H1 (cell line): ENCODE data around the gene AZI2. TPM values are rescaled to one million over a fixed set of nuclear protein-coding genes. Genes with fewer than 3 reads are reported as not detected.

Source experiments
- ATF3 ChIP-seq: IDR thresholded peaks from 2 replicates; pipeline ENCODE4 v1.6.1; 2011; ENCODE audit warnings: low read depth, mild to moderate bottlenecking, low read length; ENCODE audit not compliant: insufficient read depth
- CBX8 ChIP-seq: fragments of 300-800, 300-1000 bp; sonication (generic); IDR thresholded peaks from 2 replicates; pipeline ENCODE4 v1.7.1; 2016; ENCODE audit warnings: low read depth, low read length, borderline replicate concordance
- CHD1 ChIP-seq: IDR thresholded peaks from 2 replicates; pipeline ENCODE4 v1.6.1; 2012; ENCODE audit warnings: low read depth, low read length, improper control_type of control experiment
- E2F6 ChIP-seq: IDR thresholded peaks from 2 replicates; pipeline ENCODE4 v1.6.1; 2012; ENCODE audit warnings: inconsistent platforms
- EZH2 ChIP-seq: fragments of 200-600 bp; sonication (generic); IDR thresholded peaks from 2 replicates; pipeline ENCODE4 v1.7.1; 2012; ENCODE audit warnings: low read depth, mild to moderate bottlenecking, moderate library complexity, low read length, inconsistent platforms; ENCODE audit not compliant: severe bottlenecking
- JUN ChIP-seq: IDR thresholded peaks from 2 replicates; pipeline ENCODE4 v1.6.1; 2011; ENCODE audit warnings: low read depth, mild to moderate bottlenecking, improper control_type of control experiment, low read length
- KDM5A ChIP-seq: fragments of 200-600 bp; IDR thresholded peaks from 2 replicates; pipeline ENCODE4 v1.7.1; 2012; ENCODE audit warnings: mild to moderate bottlenecking, low read length, inconsistent platforms, mixed read lengths
- RFX5 ChIP-seq: IDR thresholded peaks from 2 replicates; pipeline ENCODE4 v1.6.1; 2011; ENCODE audit warnings: low read depth, low read length, improper control_type of control experiment, borderline replicate concordance
- SP2 ChIP-seq: IDR thresholded peaks from 2 replicates; pipeline ENCODE4 v1.6.1; 2012; ENCODE audit warnings: mild to moderate bottlenecking, low read length, inconsistent platforms
- ZNF274 ChIP-seq: IDR thresholded peaks from 2 replicates; pipeline ENCODE4 v1.7.0; 2012; ENCODE audit warnings: low read length, borderline replicate concordance; ENCODE audit errors: extremely low read depth
- polyA plus RNA-seq, 7 experiments: library from polyadenylated mRNA; depleted of rRNA in 3 of 7; stranded (reverse) in 5 of 7; unstranded in 2 of 7; fragments of >200 nt in 5 of 7; fragments of 200-250 nt in 2 of 7; gene quantifications; 1 replicate in 5 of 7; 2 replicates in 1 of 7; 4 replicates in 1 of 7; pipeline versions ENCODE4 v1.2.1 to v1.2.3, GENCODE V29; 2011 to 2013; ENCODE audit warnings: missing spikeins in 2 of 7, mixed read lengths in 2 of 7
- total RNA-seq: library from RNA; stranded (reverse); fragmentation: NEBNext Ultra II Directional; extraction: Animal tissue kit (Norgen Biotek cat#: 25700); gene quantifications from 2 replicates; pipeline ENCODE4 v1.2.1, GENCODE V29; 2021
- TF ChIP-seq, protein P1 (sequence below): fragments of 300-600 bp; sonication (generic); IDR thresholded peaks from 2 replicates; pipeline ENCODE4 v1.7.1; 2012; ENCODE audit warnings: low read length, moderate library complexity, mild to moderate bottlenecking, inconsistent platforms; ENCODE audit not compliant: insufficient replicate concordance

Gene AZI2
- total and polyA plus RNA-seq, 2 of the 8 experiments (the other 6 are each of a cell fraction or from before 2014, with no cell fraction given): 17.4 to 39.2 TPM

- TF ChIP-seq, protein P1, sequence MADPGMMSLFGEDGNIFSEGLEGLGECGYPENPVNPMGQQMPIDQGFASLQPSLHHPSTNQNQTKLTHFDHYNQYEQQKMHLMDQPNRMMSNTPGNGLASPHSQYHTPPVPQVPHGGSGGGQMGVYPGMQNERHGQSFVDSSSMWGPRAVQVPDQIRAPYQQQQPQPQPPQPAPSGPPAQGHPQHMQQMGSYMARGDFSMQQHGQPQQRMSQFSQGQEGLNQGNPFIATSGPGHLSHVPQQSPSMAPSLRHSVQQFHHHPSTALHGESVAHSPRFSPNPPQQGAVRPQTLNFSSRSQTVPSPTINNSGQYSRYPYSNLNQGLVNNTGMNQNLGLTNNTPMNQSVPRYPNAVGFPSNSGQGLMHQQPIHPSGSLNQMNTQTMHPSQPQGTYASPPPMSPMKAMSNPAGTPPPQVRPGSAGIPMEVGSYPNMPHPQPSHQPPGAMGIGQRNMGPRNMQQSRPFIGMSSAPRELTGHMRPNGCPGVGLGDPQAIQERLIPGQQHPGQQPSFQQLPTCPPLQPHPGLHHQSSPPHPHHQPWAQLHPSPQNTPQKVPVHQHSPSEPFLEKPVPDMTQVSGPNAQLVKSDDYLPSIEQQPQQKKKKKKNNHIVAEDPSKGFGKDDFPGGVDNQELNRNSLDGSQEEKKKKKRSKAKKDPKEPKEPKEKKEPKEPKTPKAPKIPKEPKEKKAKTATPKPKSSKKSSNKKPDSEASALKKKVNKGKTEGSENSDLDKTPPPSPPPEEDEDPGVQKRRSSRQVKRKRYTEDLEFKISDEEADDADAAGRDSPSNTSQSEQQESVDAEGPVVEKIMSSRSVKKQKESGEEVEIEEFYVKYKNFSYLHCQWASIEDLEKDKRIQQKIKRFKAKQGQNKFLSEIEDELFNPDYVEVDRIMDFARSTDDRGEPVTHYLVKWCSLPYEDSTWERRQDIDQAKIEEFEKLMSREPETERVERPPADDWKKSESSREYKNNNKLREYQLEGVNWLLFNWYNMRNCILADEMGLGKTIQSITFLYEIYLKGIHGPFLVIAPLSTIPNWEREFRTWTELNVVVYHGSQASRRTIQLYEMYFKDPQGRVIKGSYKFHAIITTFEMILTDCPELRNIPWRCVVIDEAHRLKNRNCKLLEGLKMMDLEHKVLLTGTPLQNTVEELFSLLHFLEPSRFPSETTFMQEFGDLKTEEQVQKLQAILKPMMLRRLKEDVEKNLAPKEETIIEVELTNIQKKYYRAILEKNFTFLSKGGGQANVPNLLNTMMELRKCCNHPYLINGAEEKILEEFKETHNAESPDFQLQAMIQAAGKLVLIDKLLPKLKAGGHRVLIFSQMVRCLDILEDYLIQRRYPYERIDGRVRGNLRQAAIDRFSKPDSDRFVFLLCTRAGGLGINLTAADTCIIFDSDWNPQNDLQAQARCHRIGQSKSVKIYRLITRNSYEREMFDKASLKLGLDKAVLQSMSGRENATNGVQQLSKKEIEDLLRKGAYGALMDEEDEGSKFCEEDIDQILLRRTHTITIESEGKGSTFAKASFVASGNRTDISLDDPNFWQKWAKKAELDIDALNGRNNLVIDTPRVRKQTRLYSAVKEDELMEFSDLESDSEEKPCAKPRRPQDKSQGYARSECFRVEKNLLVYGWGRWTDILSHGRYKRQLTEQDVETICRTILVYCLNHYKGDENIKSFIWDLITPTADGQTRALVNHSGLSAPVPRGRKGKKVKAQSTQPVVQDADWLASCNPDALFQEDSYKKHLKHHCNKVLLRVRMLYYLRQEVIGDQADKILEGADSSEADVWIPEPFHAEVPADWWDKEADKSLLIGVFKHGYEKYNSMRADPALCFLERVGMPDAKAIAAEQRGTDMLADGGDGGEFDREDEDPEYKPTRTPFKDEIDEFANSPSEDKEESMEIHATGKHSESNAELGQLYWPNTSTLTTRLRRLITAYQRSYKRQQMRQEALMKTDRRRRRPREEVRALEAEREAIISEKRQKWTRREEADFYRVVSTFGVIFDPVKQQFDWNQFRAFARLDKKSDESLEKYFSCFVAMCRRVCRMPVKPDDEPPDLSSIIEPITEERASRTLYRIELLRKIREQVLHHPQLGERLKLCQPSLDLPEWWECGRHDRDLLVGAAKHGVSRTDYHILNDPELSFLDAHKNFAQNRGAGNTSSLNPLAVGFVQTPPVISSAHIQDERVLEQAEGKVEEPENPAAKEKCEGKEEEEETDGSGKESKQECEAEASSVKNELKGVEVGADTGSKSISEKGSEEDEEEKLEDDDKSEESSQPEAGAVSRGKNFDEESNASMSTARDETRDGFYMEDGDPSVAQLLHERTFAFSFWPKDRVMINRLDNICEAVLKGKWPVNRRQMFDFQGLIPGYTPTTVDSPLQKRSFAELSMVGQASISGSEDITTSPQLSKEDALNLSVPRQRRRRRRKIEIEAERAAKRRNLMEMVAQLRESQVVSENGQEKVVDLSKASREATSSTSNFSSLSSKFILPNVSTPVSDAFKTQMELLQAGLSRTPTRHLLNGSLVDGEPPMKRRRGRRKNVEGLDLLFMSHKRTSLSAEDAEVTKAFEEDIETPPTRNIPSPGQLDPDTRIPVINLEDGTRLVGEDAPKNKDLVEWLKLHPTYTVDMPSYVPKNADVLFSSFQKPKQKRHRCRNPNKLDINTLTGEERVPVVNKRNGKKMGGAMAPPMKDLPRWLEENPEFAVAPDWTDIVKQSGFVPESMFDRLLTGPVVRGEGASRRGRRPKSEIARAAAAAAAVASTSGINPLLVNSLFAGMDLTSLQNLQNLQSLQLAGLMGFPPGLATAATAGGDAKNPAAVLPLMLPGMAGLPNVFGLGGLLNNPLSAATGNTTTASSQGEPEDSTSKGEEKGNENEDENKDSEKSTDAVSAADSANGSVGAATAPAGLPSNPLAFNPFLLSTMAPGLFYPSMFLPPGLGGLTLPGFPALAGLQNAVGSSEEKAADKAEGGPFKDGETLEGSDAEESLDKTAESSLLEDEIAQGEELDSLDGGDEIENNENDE: no peak
- no peak for TF ChIP-seq ZNF274
- TF ChIP-seq JUN: no peak
- TF ChIP-seq E2F6: no peak
- TF ChIP-seq CBX8: no peak
- no peak for TF ChIP-seq KDM5A
- TF ChIP-seq RFX5: no peak
- no peak for TF ChIP-seq EZH2
- no peak for TF ChIP-seq CHD1
- no peak for TF ChIP-seq ATF3
- no peak for TF ChIP-seq SP2
Observed at GRCh38 chr3:28316226-28316625, 32.4 kb downstream of the AZI2 start (continued).
